CD8-positive, alpha-beta memory T cell (primary cell): ENCODE measurements around the gene LRRC71. TPM values are rescaled to one million over a fixed set of nuclear protein-coding genes. Genes with fewer than 3 reads are reported as not detected.

Experiments used
- CTCF ChIA-PET: fragments of 350-600 bp; sonication (Branson Sonifier 250); formaldehyde crosslinking; loops from one replicate; lab custom pipeline; 2021; ENCODE audit warnings: antibody characterized with exemption; lab: Charles Lee
- POLR2A ChIA-PET: fragments of 350-600 bp; sonication (Branson Sonifier 250); formaldehyde crosslinking; loops from one replicate; lab custom pipeline; 2021; ENCODE audit warnings: antibody characterized with exemption; lab: Charles Lee
- DNase-seq, 5 donors: peaks; one replicate each; pipeline versions ENCODE4 v3.0.0 to v3.0.0-alpha.2; 2020 to 2022; ENCODE audit warnings: mixed read lengths in 1 of 5
- H3K27ac ChIP-seq: one replicate; pipeline ENCODE4 v1.7.0; 2013; ENCODE audit warnings: low read depth, mild to moderate bottlenecking, low read length, moderate library complexity
- H3K27me3 ChIP-seq: 2 replicates; pipeline ENCODE4 v1.7.0; 2013; ENCODE audit warnings: low read length, mild to moderate bottlenecking; ENCODE audit not compliant: insufficient read depth, poor library complexity, severe bottlenecking
- H3K36me3 ChIP-seq: 2 replicates; pipeline ENCODE4 v1.7.0; 2013; ENCODE audit warnings: mild to moderate bottlenecking, low read length, moderate library complexity; ENCODE audit not compliant: insufficient read depth
- H3K4me1 ChIP-seq: 2 replicates; pipeline ENCODE4 v1.7.0; 2013; ENCODE audit warnings: mild to moderate bottlenecking, low read length, moderate library complexity; ENCODE audit not compliant: insufficient read depth
- H3K4me3 ChIP-seq: 2 replicates; pipeline ENCODE4 v1.7.0; 2013; ENCODE audit warnings: mild to moderate bottlenecking, low read length
- H3K9me3 ChIP-seq: 2 replicates; pipeline ENCODE4 v1.7.0; 2013; ENCODE audit warnings: mild to moderate bottlenecking, low read length
- H3K27ac Mint-ChIP-seq, 8 donors: one replicate each; pipeline ENCODE4 v1.8.0; 2020 to 2021; ENCODE audit warnings: mixed read lengths in 8 of 8, mild to moderate bottlenecking in 6 of 8, inconsistent platforms in 3 of 8, moderate library complexity in 3 of 8
- H3K27me3 Mint-ChIP-seq, 2 donors: one replicate each; pipeline ENCODE4 v1.8.0; 2020 to 2021; ENCODE audit warnings: mixed read lengths in 2 of 2, mild to moderate bottlenecking in 1 of 2, moderate library complexity in 1 of 2
- H3K36me3 Mint-ChIP-seq, 3 donors: one replicate each; pipeline ENCODE4 v1.8.0; 2020 to 2021; ENCODE audit warnings: mixed read lengths in 3 of 3, inconsistent platforms in 1 of 3, mild to moderate bottlenecking in 1 of 3
- H3K4me1 Mint-ChIP-seq, 3 donors: one replicate each; pipeline ENCODE4 v1.8.0; 2020 to 2021; ENCODE audit warnings: mixed read lengths in 3 of 3, inconsistent platforms in 1 of 3, mild to moderate bottlenecking in 1 of 3
- H3K4me3 Mint-ChIP-seq, 7 donors: one replicate each; pipeline ENCODE4 v1.8.0; 2020 to 2021; ENCODE audit warnings: mixed read lengths in 7 of 7, mild to moderate bottlenecking in 6 of 7, moderate library complexity in 4 of 7, inconsistent platforms in 2 of 7
- H3K9me3 Mint-ChIP-seq, 5 donors: one replicate each; pipeline ENCODE4 v1.8.0; 2020 to 2022; ENCODE audit warnings: mixed read lengths in 5 of 5, mild to moderate bottlenecking in 3 of 5, moderate library complexity in 2 of 5, inconsistent platforms in 1 of 5
- polyA plus RNA-seq: library from polyadenylated mRNA; unstranded; fragments of 300-500 nt; fragmentation: Illumina TruSeq; gene quantifications from one replicate; pipeline ENCODE4 v1.2.3, GENCODE V29; 2021
- total RNA-seq, 2 experiments: library from RNA; stranded (reverse); gene quantifications; one replicate each; pipeline ENCODE4 v1.2.3, GENCODE V29; 2021

The LRRC71 gene
- total and polyA plus RNA-seq, 3 experiments from 2014 or later: not detected

DNA sequence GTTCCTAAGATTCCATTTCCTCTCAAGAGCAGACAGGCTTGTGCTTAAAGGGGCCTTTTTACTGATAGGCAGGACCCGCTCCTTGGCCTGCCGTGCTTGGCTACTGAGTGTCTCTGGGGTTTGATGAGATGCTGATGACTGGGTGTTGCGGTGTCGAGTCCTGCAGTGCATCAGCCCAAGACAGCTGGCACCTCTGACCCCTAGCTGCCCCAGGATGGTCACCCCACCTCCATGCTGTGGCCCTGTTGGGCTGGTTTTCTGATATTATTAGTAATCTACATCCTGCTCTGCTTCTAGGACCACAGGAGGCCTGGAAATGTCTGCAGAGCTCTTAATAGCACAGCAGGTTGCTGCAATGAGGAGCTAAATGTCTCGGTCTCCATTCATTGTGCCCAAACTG is 28.7 kb downstream of the LRRC71 start:
- Histone ChIP-seq H3K4me3 (no peak overlapping the region), H3K27me3 (no peaks in the 10 kb centered on the region), H3K27ac (no peak overlapping the region), H3K9me3 (no peaks in the 10 kb centered on the region), H3K36me3 (peaks cover 6% of the 10 kb centered on the region), H3K4me1 (no peaks in the 10 kb centered on the region)
- Mint-ChIP-seq H3K27ac (no peak overlapping the region), H3K4me1 (no peaks in the 10 kb centered on the region), H3K4me3 (no peak overlapping the region), H3K27me3 (peaks cover 0 to 11% of the 10 kb centered on the region in 2 donors), H3K36me3 (peaks cover 13 to 33% (median 13%) of the 10 kb centered on the region in 3 donors), H3K9me3 (no peaks in the 10 kb centered on the region)
- CTCF ChIA-PET: no interaction called here
- POLR2A ChIA-PET: no interaction called here
- no peak for DNase-seq

DNA sequence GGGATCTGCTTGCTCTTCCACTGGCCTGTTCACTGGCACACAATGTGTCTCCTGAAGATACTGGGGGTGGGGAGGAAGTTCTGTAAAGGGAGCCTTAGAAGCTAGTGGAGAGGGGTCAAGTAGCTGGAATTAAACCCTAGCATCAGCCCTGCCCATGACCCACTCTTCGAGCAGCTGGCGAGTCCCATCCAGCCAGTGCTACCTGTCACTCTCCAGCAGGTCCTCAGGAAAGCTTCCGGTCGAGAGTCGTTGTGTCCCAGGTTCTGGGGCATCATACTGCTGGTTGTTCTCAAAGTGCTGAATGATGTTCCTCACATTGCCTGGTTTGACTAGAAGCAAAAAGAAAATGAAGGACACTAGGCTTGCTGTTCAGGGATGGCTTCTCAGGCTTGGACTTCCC is 30.9 kb downstream of the LRRC71 start:
- Histone ChIP-seq H3K27ac (no peak overlapping the region), H3K27me3 (no peaks in the 10 kb centered on the region), H3K36me3 (no peaks in the 10 kb centered on the region), H3K4me1 (no peaks in the 10 kb centered on the region), H3K4me3 (no peak overlapping the region), H3K9me3 (no peaks in the 10 kb centered on the region)
- DNase-seq: no peak
- CTCF ChIA-PET: no interaction called here
- Mint-ChIP-seq H3K36me3 (peaks cover 7 to 32% (median 8%) of the 10 kb centered on the region in 3 donors), H3K4me1 (no peaks in the 10 kb centered on the region), H3K9me3 (no peaks in the 10 kb centered on the region), H3K4me3 (no peak overlapping the region), H3K27ac (peak overlapping the region in 1 of 8 donors; percentile 14), H3K27me3 (peaks cover 0 to 8% of the 10 kb centered on the region in 2 donors)
- POLR2A ChIA-PET: no interaction called here

DNA sequence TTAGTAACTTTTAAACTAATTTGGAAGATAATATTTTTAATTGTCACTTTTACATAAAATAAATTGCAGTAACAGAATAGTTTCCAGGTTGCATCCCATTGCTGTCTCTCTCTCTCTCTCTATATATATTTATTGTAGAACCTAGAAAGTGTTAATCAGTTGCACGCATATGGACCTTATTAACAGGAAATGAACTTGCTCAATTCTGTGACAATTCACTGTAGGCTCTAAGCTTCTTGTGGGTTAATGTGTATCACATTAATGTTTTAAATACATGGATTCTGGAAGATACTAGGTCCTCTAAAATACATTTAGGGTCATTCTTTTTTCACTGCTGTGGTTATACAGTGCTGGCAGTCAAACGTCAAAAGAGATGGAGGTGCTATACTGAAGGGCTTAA is 33.1 kb downstream of the LRRC71 start:
- no peaks in the 10 kb centered on the region for H3K4me1 Mint-ChIP-seq
- H3K9me3 Mint-ChIP-seq: no peaks in the 10 kb centered on the region
- H3K36me3 Mint-ChIP-seq: peaks cover 8 to 35% (median 10%) of the 10 kb centered on the region in 3 donors
- no peak overlapping the region for H3K27ac ChIP-seq
- no peaks in the 10 kb centered on the region for H3K9me3 ChIP-seq
- ChIA-PET CTCF (no interaction called here), POLR2A (no interaction called here)
- H3K27me3 Mint-ChIP-seq: peaks cover 0 to 6% of the 10 kb centered on the region in 2 donors
- H3K27me3 ChIP-seq: no peaks in the 10 kb centered on the region
- H3K4me3 ChIP-seq: no peak overlapping the region
- H3K36me3 ChIP-seq: no peaks in the 10 kb centered on the region
- H3K4me1 ChIP-seq: no peaks in the 10 kb centered on the region
- no peak for DNase-seq
- H3K4me3 Mint-ChIP-seq: no peak overlapping the region
- H3K27ac Mint-ChIP-seq: no peak overlapping the region

DNA sequence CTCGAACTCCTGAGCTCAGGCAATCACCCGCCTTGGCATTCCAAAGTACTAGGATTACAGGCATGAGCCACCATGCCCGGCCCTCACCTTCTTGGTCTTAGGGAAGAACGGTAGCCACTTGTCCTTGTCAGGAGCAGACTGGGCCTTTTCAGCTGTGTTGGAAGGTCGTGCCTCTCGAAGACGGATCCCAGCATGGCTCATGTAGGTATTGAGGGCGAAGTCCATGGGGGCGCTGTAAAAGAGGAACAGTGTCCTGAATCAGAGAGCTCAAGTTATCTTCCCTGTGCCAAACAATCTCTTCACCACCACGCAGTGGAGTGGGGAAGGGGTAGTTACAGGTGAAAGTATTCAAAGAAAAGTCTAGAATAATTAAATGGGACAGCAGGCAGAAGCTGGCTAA is 35.9 kb downstream of the LRRC71 start:
- no peaks in the 10 kb centered on the region for H3K9me3 Mint-ChIP-seq
- H3K4me3 ChIP-seq: no peak overlapping the region
- CTCF ChIA-PET: interaction anchor here (0.9 kb wide), 1 partner anchor 14 kb away, joined by 3 read pairs; no protein-coding TSS in a partner anchor
- H3K27me3 Mint-ChIP-seq: no peaks in the 10 kb centered on the region
- no peaks in the 10 kb centered on the region for H3K36me3 ChIP-seq
- no peak for DNase-seq
- H3K4me3 Mint-ChIP-seq: no peak overlapping the region
- no peaks in the 10 kb centered on the region for H3K27me3 ChIP-seq
- H3K36me3 Mint-ChIP-seq: peaks cover 4 to 39% (median 11%) of the 10 kb centered on the region in 3 donors
- no peak overlapping the region for H3K27ac Mint-ChIP-seq
- no peaks in the 10 kb centered on the region for H3K9me3 ChIP-seq
- H3K4me1 ChIP-seq: peaks cover 4% of the 10 kb centered on the region
- POLR2A ChIA-PET: interaction anchor here (0.6 kb wide), 1 partner anchor 131 kb away, joined by 3 read pairs; no protein-coding TSS in a partner anchor
- H3K4me1 Mint-ChIP-seq: peaks cover 0 to under 1% (median 0%) of the 10 kb centered on the region in 3 donors
- no peak overlapping the region for H3K27ac ChIP-seq

DNA sequence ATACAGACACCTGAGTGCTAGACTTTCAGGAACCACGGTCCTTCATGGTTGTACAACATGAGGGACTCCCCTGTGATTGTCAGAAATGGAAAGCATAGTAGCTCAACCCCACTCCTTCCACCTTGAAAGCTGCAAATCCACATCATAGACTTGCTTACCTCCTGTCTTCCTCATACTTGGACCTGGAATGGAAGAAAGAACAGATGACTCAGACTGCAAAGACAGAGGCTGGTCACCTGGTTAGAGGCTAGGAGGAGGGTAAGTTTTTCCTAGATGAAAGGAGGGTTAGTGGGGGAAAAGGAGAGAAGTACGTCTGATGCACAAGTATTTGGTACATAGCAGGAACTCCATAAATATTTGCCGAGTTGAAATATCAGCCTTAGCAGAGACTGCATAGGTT is 37.2 kb downstream of the LRRC71 start:
- no peak overlapping the region for H3K27ac ChIP-seq
- peaks cover 17% of the 10 kb centered on the region for H3K4me1 ChIP-seq
- no peak overlapping the region for H3K4me3 Mint-ChIP-seq
- H3K27me3 ChIP-seq: no peaks in the 10 kb centered on the region
- peaks cover 2 to 7% of the 10 kb centered on the region in 2 donors for H3K27me3 Mint-ChIP-seq
- H3K4me3 ChIP-seq: no peak overlapping the region
- ChIA-PET CTCF (interaction anchor here (1.4 kb wide), 1 partner anchor 10 kb away, joined by 3 read pairs; no protein-coding TSS in a partner anchor), POLR2A (no interaction called here)
- peaks cover 7 to 13% (median 9%) of the 10 kb centered on the region in 3 donors for H3K4me1 Mint-ChIP-seq
- no peaks in the 10 kb centered on the region for H3K9me3 ChIP-seq
- H3K27ac Mint-ChIP-seq: no peak overlapping the region
- peaks cover 2 to 38% (median 10%) of the 10 kb centered on the region in 3 donors for H3K36me3 Mint-ChIP-seq
- no peaks in the 10 kb centered on the region for H3K9me3 Mint-ChIP-seq
- no peak for DNase-seq
- no peaks in the 10 kb centered on the region for H3K36me3 ChIP-seq

DNA sequence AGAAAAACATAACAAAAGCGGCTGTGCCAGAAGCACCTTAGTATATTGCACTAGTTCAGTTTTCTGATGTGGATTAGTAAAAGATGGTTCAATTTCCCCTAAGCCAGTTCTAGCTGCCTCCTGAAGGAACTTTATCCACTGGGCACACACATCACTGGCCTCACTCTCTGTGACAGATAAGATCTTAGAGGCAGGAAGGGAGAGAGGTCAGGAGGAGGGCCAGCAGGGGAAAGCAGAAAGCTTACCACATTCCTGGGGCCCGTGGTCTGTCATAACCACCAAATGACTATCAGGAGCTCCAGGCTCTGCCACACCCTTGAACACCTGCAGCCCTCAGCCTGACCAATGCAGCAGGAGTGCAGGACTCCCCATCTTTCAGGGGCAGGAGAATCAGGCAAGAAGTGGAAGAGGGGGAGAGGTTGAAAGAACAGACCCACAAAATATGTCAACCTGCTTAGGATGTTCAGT is 37.8 kb downstream of the LRRC71 start:
- POLR2A ChIA-PET: no interaction called here
- Mint-ChIP-seq H3K4me1 (peaks cover 12 to 18% (median 14%) of the 10 kb centered on the region in 3 donors), H3K27me3 (peaks cover 2 to 7% of the 10 kb centered on the region in 2 donors), H3K9me3 (peaks cover 0 to 1% (median 0%) of the 10 kb centered on the region in 5 donors), H3K36me3 (peaks cover 2 to 38% (median 10%) of the 10 kb centered on the region in 3 donors), H3K4me3 (no peak overlapping the region), H3K27ac (peak overlapping the region in 1 of 8 donors; percentile 42)
- CTCF ChIA-PET: interaction anchor here (1.4 kb wide), 1 partner anchor 9 kb away, joined by 3 read pairs; no protein-coding TSS in a partner anchor
- no peak for DNase-seq
- Histone ChIP-seq H3K4me1 (peaks cover 23% of the 10 kb centered on the region), H3K27me3 (no peaks in the 10 kb centered on the region), H3K36me3 (no peaks in the 10 kb centered on the region), H3K4me3 (no peak overlapping the region), H3K9me3 (no peaks in the 10 kb centered on the region), H3K27ac (no peak overlapping the region)

DNA sequence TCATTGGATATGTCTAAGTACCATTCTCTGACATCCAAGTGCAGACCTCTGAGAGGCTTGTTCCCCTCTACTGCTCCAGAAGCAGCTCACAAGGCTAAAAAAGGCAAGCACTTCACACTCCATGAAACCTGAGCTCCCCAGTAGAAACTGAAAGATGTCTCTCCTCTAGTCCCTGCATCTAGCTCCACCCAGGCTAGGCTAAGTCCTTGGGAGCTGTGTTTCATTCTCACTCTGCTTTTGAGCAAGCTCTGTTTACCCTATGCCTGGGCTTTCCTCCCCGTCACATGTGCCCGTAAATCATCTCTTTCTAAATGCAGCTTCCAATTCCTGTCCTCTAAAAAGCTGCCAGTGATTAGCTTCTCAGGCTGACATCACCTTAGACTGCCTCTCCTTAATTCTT is 39.0 kb downstream of the LRRC71 start:
- Mint-ChIP-seq H3K36me3 (peaks cover 2 to 37% (median 15%) of the 10 kb centered on the region in 3 donors), H3K27ac (no peak overlapping the region), H3K4me1 (peaks cover 23 to 29% (median 26%) of the 10 kb centered on the region in 3 donors), H3K27me3 (peaks cover 2 to 7% of the 10 kb centered on the region in 2 donors), H3K9me3 (peaks cover 0 to 1% (median 0%) of the 10 kb centered on the region in 5 donors), H3K4me3 (no peak overlapping the region)
- H3K27ac ChIP-seq: no peak overlapping the region
- no peaks in the 10 kb centered on the region for H3K9me3 ChIP-seq
- peaks cover 34% of the 10 kb centered on the region for H3K4me1 ChIP-seq
- CTCF ChIA-PET: interaction anchor here (1.2 kb wide), 1 partner anchor 10 kb away, joined by 3 read pairs; no protein-coding TSS in a partner anchor
- POLR2A ChIA-PET: no interaction called here
- no peaks in the 10 kb centered on the region for H3K36me3 ChIP-seq
- H3K27me3 ChIP-seq: no peaks in the 10 kb centered on the region
- no peak for DNase-seq
- H3K4me3 ChIP-seq: no peak overlapping the region

DNA sequence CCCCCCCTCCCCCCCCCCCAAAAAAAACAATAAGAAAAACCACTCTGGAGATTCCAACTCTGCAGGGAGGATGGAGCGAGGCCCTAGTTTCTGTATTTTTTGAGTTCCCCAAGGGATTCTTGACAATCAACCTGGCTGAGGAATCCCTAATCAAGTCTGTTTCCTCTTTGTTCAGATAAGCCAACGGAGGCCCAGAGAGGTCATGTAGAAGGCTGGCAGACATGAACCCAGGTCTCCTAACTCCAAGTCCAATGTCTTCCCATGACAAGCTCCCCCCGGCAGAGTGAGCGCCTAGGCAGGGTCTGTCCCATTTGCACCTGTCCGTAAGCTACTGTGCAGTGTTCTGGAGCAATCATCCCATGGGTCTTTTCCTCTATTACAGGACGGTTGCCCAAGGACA is 39.5 kb downstream of the LRRC71 start:
- ChIA-PET POLR2A (no interaction called here), CTCF (interaction anchor here (1.2 kb wide), 1 partner anchor 10 kb away, joined by 3 read pairs; no protein-coding TSS in a partner anchor)
- H3K36me3 Mint-ChIP-seq: peaks cover 2 to 32% (median 15%) of the 10 kb centered on the region in 3 donors
- H3K4me3 Mint-ChIP-seq: no peak overlapping the region
- Histone ChIP-seq H3K4me3 (no peak overlapping the region), H3K4me1 (peaks cover 37% of the 10 kb centered on the region), H3K36me3 (no peaks in the 10 kb centered on the region), H3K27me3 (no peaks in the 10 kb centered on the region), H3K27ac (no peak overlapping the region), H3K9me3 (no peaks in the 10 kb centered on the region)
- peaks cover 24 to 31% (median 27%) of the 10 kb centered on the region in 3 donors for H3K4me1 Mint-ChIP-seq
- H3K27me3 Mint-ChIP-seq: peaks cover 2 to 7% of the 10 kb centered on the region in 2 donors
- H3K27ac Mint-ChIP-seq: no peak overlapping the region
- no peak for DNase-seq
- H3K9me3 Mint-ChIP-seq: peaks cover 0 to 1% (median 0%) of the 10 kb centered on the region in 5 donors
